ENCODE measurements around the gene DPM2.

GRCh38 chr9:127976498-127976897 is 38.8 kb upstream of the DPM2 start:
- TF ChIP-seq, protein P1, sequence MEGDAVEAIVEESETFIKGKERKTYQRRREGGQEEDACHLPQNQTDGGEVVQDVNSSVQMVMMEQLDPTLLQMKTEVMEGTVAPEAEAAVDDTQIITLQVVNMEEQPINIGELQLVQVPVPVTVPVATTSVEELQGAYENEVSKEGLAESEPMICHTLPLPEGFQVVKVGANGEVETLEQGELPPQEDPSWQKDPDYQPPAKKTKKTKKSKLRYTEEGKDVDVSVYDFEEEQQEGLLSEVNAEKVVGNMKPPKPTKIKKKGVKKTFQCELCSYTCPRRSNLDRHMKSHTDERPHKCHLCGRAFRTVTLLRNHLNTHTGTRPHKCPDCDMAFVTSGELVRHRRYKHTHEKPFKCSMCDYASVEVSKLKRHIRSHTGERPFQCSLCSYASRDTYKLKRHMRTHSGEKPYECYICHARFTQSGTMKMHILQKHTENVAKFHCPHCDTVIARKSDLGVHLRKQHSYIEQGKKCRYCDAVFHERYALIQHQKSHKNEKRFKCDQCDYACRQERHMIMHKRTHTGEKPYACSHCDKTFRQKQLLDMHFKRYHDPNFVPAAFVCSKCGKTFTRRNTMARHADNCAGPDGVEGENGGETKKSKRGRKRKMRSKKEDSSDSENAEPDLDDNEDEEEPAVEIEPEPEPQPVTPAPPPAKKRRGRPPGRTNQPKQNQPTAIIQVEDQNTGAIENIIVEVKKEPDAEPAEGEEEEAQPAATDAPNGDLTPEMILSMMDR (IDR thresholded peaks at IDR 0.05): no peak
- no peak for TF ChIP-seq POLR2A (IDR thresholded peaks at IDR 0.05)

Measured in thyroid gland (tissue), 4 donors.